HG03025 (cell line): Measurements from ENCODE around the gene DOP1B.

Source experiments
- ATAC-seq: cut with Tn5 transposase; IDR thresholded peaks from one replicate; pipeline ENCODE4 v1.9.1; 2021; ENCODE audit warnings: mild to moderate bottlenecking, moderate library complexity; ENCODE audit not compliant: unreplicated experiment, low FRiP score

Gene DOP1B

DNA sequence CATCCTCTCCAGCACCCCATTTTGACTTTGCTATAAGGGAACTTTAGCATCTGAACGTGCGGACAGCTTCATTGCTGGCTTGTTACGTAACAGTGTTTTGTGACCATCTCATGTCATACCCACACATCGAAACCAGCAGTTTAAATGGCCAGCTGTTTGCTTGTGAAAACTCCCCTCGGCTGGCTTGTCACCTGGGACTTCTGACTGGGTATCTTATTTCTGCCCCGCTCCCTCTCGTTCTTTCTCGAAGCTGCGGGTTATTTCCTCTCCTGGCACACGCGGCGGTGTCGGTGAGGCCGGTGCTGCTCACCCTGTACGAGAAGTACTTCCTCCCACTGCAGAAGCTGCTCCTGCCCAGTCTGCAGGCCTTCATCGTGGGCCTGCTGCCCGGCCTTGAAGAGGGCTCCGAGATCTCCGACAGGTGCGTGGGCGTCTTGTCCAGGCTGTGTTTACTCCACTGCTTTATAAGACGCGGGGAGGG is 43.5 kb downstream of the DOP1B start:
- no peak for ATAC-seq

- no peak for ATAC-seq
These were observed 46.3 kb downstream of the DOP1B start for GRCh38 chr21:36202726-36203602.

- no peak for ATAC-seq
These were observed 46.9 kb downstream of the DOP1B start for GRCh38 chr21:36203603-36203889.

DNA sequence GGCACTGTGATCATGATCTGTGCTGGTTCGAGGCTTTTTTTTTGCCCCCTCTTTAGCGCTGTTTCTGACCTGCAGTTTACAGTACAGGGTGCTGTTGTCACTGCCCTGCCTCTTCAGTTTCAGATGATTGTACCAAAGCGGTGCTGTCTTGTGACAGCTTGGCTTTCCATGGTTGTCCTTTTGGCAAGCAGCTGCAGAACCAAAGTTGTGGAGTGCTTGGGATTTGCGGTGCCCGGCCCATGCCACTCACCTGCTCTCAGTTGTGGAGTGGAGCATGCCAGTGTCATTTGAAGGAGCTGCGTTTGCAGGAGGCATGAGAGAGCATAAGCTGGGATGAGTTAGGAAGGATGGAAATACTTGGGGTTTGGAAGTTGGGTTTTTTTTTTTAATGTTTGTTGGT is 48.4 kb downstream of the DOP1B start:
- ATAC-seq, result no peak

DNA sequence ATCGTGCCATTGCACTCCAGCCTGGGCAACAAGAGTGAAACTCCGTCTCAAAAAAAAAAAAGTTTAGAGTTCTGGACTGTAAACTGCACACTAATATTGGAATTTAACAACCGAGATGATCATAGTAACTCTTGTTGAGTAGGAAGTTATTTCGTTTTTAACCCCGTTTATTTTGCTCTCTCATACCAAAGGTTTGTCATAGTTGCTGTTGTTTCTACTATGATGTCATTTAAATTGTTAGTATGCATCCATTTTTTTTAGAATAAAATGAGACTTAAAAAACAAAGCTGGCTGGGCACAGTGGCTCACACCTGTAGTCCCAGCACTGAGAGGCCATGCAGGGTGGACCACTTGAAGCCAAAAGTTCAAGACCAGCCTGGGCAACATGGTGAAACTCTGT is 49.3 kb downstream of the DOP1B start:
- no peak for ATAC-seq
